Stimulated activated CD8-positive, alpha-beta memory T cell treated with anti-CD3 and anti-CD28 coated beads, Interleukin-2, amount 100 ng/mL, for 1 hour (primary cell): ENCODE measurements around the gene STEAP4.
"Not testable (repeated sequence)": the region's sequence is repeated elsewhere in the genome, so short reads cannot be mapped to it uniquely, and the experiment has no call there.

ENCODE experiments used
- DNase-seq, 2 donors: peaks; one replicate each; pipeline ENCODE4 v3.0.0-alpha.2; 2020; ENCODE audit warnings: low read depth in 2 of 2

Gene STEAP4

GRCh38 chr7:88312061-88312663 lies 5.5 kb upstream of the STEAP4 start:
- no peak for DNase-seq

- DNase-seq, result no peak
Observed at GRCh38 chr7:88311675-88312036, 5.0 kb upstream of the STEAP4 start.

GRCh38 chr7:88310956-88311674 lies 4.4 kb upstream of the STEAP4 start:
- no peak for DNase-seq

- DNase-seq, result no peak
Observed at GRCh38 chr7:88309819-88310218, 3.1 kb upstream of the STEAP4 start.

GRCh38 chr7:88307823-88308222 lies 1.1 kb upstream of the STEAP4 start:
- no peak for DNase-seq

GRCh38 chr7:88307412-88307811 lies 718 bp upstream of the STEAP4 start:
- no peak for DNase-seq

- DNase-seq, result no peak
Observed at GRCh38 chr7:88305044-88305443, 1.6 kb downstream of the STEAP4 start.

GRCh38 chr7:88302486-88302885 lies 4.2 kb downstream of the STEAP4 start:
- no peak for DNase-seq

- DNase-seq, result no peak
Observed at GRCh38 chr7:88301924-88302323, 4.8 kb downstream of the STEAP4 start.

- no peak for DNase-seq
Observed at GRCh38 chr7:88300401-88300945, 6.2 kb downstream of the STEAP4 start.

- DNase-seq, result no peak
Observed at GRCh38 chr7:88299126-88299525, 7.6 kb downstream of the STEAP4 start.

- DNase-seq, result no peak
Observed at GRCh38 chr7:88293866-88294265, 12.8 kb downstream of the STEAP4 start.

- no peak for DNase-seq
Observed at GRCh38 chr7:88291398-88292173, 15.1 kb downstream of the STEAP4 start.

GRCh38 chr7:88290491-88290890 lies 16.2 kb downstream of the STEAP4 start:
- DNase-seq, result no peak

- no peak for DNase-seq
Observed at GRCh38 chr7:88289564-88290025, 17.1 kb downstream of the STEAP4 start.

GRCh38 chr7:88281749-88282148 lies 24.9 kb downstream of the STEAP4 start:
- DNase-seq, result no peak

- no peak for DNase-seq
Observed at GRCh38 chr7:88280801-88281200, 25.9 kb downstream of the STEAP4 start.

GRCh38 chr7:88279323-88279722 lies 27.4 kb downstream of the STEAP4 start:
- DNase-seq, result no peak

GRCh38 chr7:88278881-88279280 lies 27.8 kb downstream of the STEAP4 start:
- no peak for DNase-seq

- no peak for DNase-seq
Observed at GRCh38 chr7:88276605-88277153, 30.0 kb downstream of the STEAP4 start.

- not testable (repeated sequence) for DNase-seq
Observed at GRCh38 chr7:88274856-88275255, 31.8 kb downstream of the STEAP4 start.

- no peak for DNase-seq
Observed at GRCh38 chr7:88269586-88269985, 37.1 kb downstream of the STEAP4 start.
